PC-3 (cell line): ENCODE results near the gene METRN. TPM values are rescaled to one million over a fixed set of nuclear protein-coding genes. Genes with fewer than 3 reads are reported as not detected.

ENCODE experiments used
- ATAC-seq: fragments of 200-7000 bp; cut with Tn5 transposase; 2 replicates; pipeline ENCODE4 v1.9.1; 2020; ENCODE audit warnings: mild to moderate bottlenecking, moderate library complexity
- BruUV-seq: library from RNA; stranded (reverse); fragments of 400-500 nt; replicated peaks from 2 replicates; lab custom pipeline; 2021; lab: Mats Ljungman, UMichigan
- CTCF ChIA-PET: fragments of 300-600 bp; sonication (Branson Sonifier 250); formaldehyde crosslinking; loops from one replicate; lab custom pipeline; 2022; ENCODE audit warnings: antibody characterized with exemption; lab: Charles Lee
- POLR2A ChIA-PET: fragments of 300-600 bp; sonication (Branson Sonifier 250); formaldehyde crosslinking; loops from one replicate; lab custom pipeline; 2022; ENCODE audit warnings: antibody characterized with exemption; ENCODE audit not compliant: unreplicated experiment; lab: Charles Lee
- DNase-seq: peaks from one replicate; pipeline ENCODE4 v3.0.0-alpha.2; 2015
- H2AFZ ChIP-seq: fragments of 300-600 bp; sonication (generic); 2 replicates; pipeline ENCODE4 v1.6.0; 2016; ENCODE audit warnings: antibody characterized with exemption, low read length
- H3F3A ChIP-seq: fragments of 300-600 bp; sonication (generic); one replicate; pipeline ENCODE4 v1.6.0; 2017; ENCODE audit warnings: antibody characterized with exemption, low read length, control low read depth, mild to moderate bottlenecking; ENCODE audit not compliant: unreplicated experiment
- H3K27ac ChIP-seq: fragments of 300-600 bp; sonication (generic); 2 replicates; pipeline ENCODE4 v1.5.1; 2016; ENCODE audit warnings: mild to moderate bottlenecking, low read length
- H3K27me3 ChIP-seq: fragments of 300-600 bp; sonication (generic); 2 replicates; pipeline ENCODE4 v1.6.1; 2016; ENCODE audit warnings: low read length, mixed read lengths
- H3K36me3 ChIP-seq: fragments of 300-600 bp; sonication (generic); 2 replicates; pipeline ENCODE4 v1.6.1; 2016; ENCODE audit warnings: low read depth, mixed run types, low read length, mixed read lengths
- H3K4me1 ChIP-seq: fragments of 300-600 bp; sonication (generic); 2 replicates; pipeline ENCODE4 v1.5.1; 2016; ENCODE audit warnings: low read length; ENCODE audit not compliant: insufficient read depth
- H3K4me2 ChIP-seq: fragments of 300-600 bp; sonication (generic); 2 replicates; pipeline ENCODE4 v1.6.0; 2016; ENCODE audit warnings: low read length
- H3K4me3 ChIP-seq: fragments of 300-600 bp; sonication (generic); 2 replicates; pipeline ENCODE4 v1.5.1; 2016; ENCODE audit warnings: mild to moderate bottlenecking, low read length, mixed read lengths
- H3K79me2 ChIP-seq: fragments of 300-600 bp; sonication (generic); 2 replicates; pipeline ENCODE4 v1.6.1; 2017; ENCODE audit warnings: low read length, mixed read lengths
- H3K9ac ChIP-seq: fragments of 300-600 bp; sonication (generic); 2 replicates; pipeline ENCODE4 v1.6.0; 2016; ENCODE audit warnings: mild to moderate bottlenecking, low read length
- H3K9me2 ChIP-seq: fragments of 300-600 bp; sonication (generic); replicated peaks from 2 replicates; pipeline ENCODE4 v1.6.1; 2016; ENCODE audit warnings: mixed run types, low read length, mixed read lengths
- H3K9me3 ChIP-seq: fragments of 300-600 bp; sonication (generic); 2 replicates; pipeline ENCODE4 v1.6.1; 2016; ENCODE audit warnings: low read length, mixed read lengths
- H4K20me1 ChIP-seq: fragments of 300-600 bp; sonication (generic); 2 replicates; pipeline ENCODE4 v1.6.1; 2016; ENCODE audit warnings: low read length, mixed read lengths
- EZH2 ChIP-seq: fragments of 300-600 bp; sonication (generic); IDR thresholded peaks from one replicate; pipeline ENCODE4 v1.6.1; 2017; ENCODE audit warnings: antibody characterized with exemption, mild to moderate bottlenecking, low read length; ENCODE audit not compliant: unreplicated experiment
- EZH2phosphoT487 ChIP-seq: fragments of 300-600 bp; sonication (generic); IDR thresholded peaks from 2 replicates; pipeline ENCODE4 v1.6.1; 2018; ENCODE audit warnings: mild to moderate bottlenecking, antibody characterized with exemption, low read length, borderline replicate concordance
- intact Hi-C: fragments of 100-400 bp; cut with micrococcal nuclease; formaldehyde crosslinking; loops from 2 replicates; pipeline ENCODE4 v1.9.0; 2023
- total RNA-seq: library from RNA; depleted of rRNA; stranded (reverse); fragments of >200 nt; gene quantifications from 2 replicates; pipeline ENCODE4 v1.2.3, GENCODE V29; 2014
- TF ChIP-seq, protein P1 (sequence below): fragments of 300-600 bp; sonication (generic); conservative IDR thresholded peaks from 2 replicates; pipeline ENCODE4 v1.5.1; 2017; ENCODE audit warnings: antibody characterized with exemption, low read depth, mild to moderate bottlenecking, low read length

METRN gene
- total RNA-seq, 1 experiment from 2014 or later: 320 TPM

DNA sequence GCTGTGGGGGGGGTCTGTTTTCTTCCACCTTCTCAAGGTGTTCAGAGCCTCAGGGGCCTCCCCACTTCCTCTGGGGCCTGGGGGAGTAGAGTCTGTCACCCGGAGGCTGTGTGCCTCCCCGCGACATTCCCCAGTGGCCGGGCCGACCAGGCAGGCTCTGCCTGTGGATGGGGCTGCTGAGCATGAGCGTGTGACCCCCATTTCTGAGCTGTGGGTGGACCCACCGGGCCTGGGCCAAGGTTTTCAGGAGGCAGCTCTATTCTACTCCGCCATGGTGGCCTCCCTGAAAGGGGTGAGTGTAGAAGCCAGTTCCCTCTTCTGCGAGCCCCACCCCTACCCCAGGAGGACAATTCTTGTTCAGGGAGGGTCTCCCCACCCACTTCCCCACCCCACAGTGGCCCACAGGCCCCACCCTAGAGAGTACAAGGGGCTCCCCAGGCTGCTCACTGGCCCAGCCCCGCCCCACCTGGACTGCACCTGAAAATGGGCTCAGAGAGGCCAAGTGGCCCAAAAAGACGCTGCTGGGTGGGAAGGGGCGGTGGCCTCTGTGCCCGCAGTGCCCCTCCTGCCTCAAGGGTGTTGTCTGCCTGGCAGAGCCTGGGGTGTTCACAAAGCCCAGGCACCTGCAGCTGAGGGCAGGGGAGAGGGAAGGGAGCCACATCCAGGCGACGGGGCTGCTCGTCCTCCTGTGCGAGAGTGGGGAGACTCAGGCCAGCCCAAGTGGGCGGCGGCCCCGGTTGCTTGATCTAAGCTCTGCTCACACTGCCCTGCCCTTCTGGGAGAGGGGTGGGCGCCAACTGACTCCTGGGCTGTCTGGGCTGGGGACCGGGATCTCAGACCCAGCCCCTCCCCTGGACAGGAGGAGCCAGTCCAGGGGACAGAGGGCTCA, 47.0 kb downstream of the METRN start:
- Histone ChIP-seq H3F3A (no peaks in the 10 kb centered on the region), H3K4me2 (no peak overlapping the region), H2AFZ (no peak overlapping the region), H3K4me1 (peaks cover 13% of the 10 kb centered on the region), H3K36me3 (no peaks in the 10 kb centered on the region), H3K79me2 (no peaks in the 10 kb centered on the region), H3K27me3 (no peaks in the 10 kb centered on the region), H4K20me1 (no peaks in the 10 kb centered on the region), H3K9me2 (no peaks in the 10 kb centered on the region), H3K27ac (no peak overlapping the region), H3K9me3 (no peaks in the 10 kb centered on the region), H3K4me3 (no peak overlapping the region), H3K9ac (no peak overlapping the region)
- TF ChIP-seq EZH2phosphoT487: no peak
- TF ChIP-seq, protein P1, sequence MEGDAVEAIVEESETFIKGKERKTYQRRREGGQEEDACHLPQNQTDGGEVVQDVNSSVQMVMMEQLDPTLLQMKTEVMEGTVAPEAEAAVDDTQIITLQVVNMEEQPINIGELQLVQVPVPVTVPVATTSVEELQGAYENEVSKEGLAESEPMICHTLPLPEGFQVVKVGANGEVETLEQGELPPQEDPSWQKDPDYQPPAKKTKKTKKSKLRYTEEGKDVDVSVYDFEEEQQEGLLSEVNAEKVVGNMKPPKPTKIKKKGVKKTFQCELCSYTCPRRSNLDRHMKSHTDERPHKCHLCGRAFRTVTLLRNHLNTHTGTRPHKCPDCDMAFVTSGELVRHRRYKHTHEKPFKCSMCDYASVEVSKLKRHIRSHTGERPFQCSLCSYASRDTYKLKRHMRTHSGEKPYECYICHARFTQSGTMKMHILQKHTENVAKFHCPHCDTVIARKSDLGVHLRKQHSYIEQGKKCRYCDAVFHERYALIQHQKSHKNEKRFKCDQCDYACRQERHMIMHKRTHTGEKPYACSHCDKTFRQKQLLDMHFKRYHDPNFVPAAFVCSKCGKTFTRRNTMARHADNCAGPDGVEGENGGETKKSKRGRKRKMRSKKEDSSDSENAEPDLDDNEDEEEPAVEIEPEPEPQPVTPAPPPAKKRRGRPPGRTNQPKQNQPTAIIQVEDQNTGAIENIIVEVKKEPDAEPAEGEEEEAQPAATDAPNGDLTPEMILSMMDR: no peak
- TF ChIP-seq EZH2: no peak
- POLR2A ChIA-PET: no interaction called here
- no peak for ATAC-seq
- intact Hi-C loops: no loop called here
- CTCF ChIA-PET: no interaction called here
- BruUV-seq: no TSS peak
- DNase-seq: no peak

DNA sequence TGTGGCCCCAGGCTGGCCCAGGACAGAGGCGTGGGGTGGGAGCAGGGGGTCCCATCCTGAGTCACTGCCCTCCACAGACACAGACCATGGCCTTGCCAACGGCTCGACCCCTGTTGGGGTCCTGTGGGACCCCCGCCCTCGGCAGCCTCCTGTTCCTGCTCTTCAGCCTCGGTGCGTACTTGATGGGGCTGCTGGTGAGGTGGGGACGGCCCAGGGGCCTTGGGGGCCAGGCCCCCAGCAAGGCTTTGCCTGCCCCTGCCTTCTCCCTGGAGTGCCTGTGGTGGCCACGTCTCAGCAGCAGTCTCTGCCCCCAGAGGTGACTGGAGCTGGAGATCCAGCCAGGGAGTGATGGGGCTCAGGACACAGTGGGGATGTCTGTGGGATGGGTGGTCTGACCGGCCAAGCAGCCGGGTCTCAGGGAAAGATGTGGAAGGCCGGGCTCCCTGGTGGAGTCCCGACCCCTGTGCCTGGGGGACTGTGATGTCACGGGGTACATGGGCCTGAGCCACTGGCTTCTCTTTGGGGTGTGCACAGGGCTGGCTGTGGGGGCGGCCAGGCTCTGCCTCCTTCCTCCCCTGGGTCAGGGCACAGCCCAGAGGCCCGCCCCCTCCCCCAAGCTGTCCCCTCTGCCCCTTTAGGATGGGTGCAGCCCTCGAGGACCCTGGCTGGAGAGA, 47.8 kb downstream of the METRN start:
- no peak overlapping the region for H3K9ac ChIP-seq
- no peak overlapping the region for H3K4me3 ChIP-seq
- POLR2A ChIA-PET: no interaction called here
- no peaks in the 10 kb centered on the region for H3K36me3 ChIP-seq
- no peaks in the 10 kb centered on the region for H3K79me2 ChIP-seq
- no peak overlapping the region for H3K27ac ChIP-seq
- CTCF ChIA-PET: no interaction called here
- intact Hi-C loops: no loop called here
- TF ChIP-seq EZH2phosphoT487: no peak
- TF ChIP-seq, protein P1: no peak
- TF ChIP-seq EZH2: no peak
- DNase-seq (no peak), ATAC-seq (no peak)
- H3F3A ChIP-seq: no peaks in the 10 kb centered on the region
- BruUV-seq: no TSS peak
- no peak overlapping the region for H2AFZ ChIP-seq
- no peaks in the 10 kb centered on the region for H3K9me3 ChIP-seq
- H3K9me2 ChIP-seq: no peaks in the 10 kb centered on the region
- H3K4me2 ChIP-seq: no peak overlapping the region
- no peaks in the 10 kb centered on the region for H4K20me1 ChIP-seq
- H3K4me1 ChIP-seq: peaks cover 13% of the 10 kb centered on the region
- no peaks in the 10 kb centered on the region for H3K27me3 ChIP-seq
